Right atrium auricular region (tissue), 2 donors: ENCODE data around the gene SELPLG. TPM values are rescaled to one million over a fixed set of nuclear protein-coding genes. Genes with fewer than 3 reads are reported as not detected.

ENCODE experiments used
- DNase-seq: peaks from one replicate; pipeline ENCODE4 v3.0.0-alpha.2; 2019; ENCODE audit warnings: low spot score
- H3K27ac ChIP-seq, 2 donors: fragments of 200-600 bp; sonication (generic); 1 replicate in 1 of 2; 2 replicates in 1 of 2; pipeline ENCODE4 v1.5.1; 2016 to 2019
- H3K27me3 ChIP-seq, 2 donors: fragments of 200-600 bp; sonication (generic); one replicate each; pipeline versions ENCODE4 v1.5.1 to v1.6.0; 2017 to 2019
- H3K36me3 ChIP-seq: fragments of 200-600 bp; sonication (generic); one replicate; pipeline ENCODE4 v1.5.1; 2016
- H3K4me1 ChIP-seq, 2 donors: fragments of 200-600 bp; sonication (generic); one replicate each; pipeline versions ENCODE4 v1.5.1 to v1.6.0; 2017 to 2019
- H3K4me3 ChIP-seq, 2 donors: fragments of 200-600 bp; sonication (generic); 1 replicate in 1 of 2; 2 replicates in 1 of 2; pipeline ENCODE4 v1.5.1; 2017 to 2019; ENCODE audit warnings: mild to moderate bottlenecking in 1 of 2, moderate library complexity in 1 of 2
- H3K9me3 ChIP-seq, 2 donors: fragments of 200-600 bp; sonication (generic); one replicate each; pipeline ENCODE4 v1.5.1; 2019
- CTCF ChIP-seq, 2 donors: fragments of 200-600 bp; sonication (generic); IDR thresholded peaks; one replicate each; pipeline ENCODE4 v1.5.1; 2019; ENCODE audit warnings: antibody characterized with exemption in 2 of 2
- total RNA-seq, 2 donors: library from RNA; depleted of rRNA; stranded (reverse); fragments of >200 nt; gene quantifications; one replicate each; pipeline ENCODE4 v1.1.0, GENCODE V29; 2016

Gene SELPLG
- total RNA-seq, 2 donors from 2014 or later: 3.7 to 7.7 TPM

GRCh38 chr12:108603743-108604142 is 30.0 kb downstream of the SELPLG start:
- Histone ChIP-seq H3K9me3 (no peaks in the 10 kb centered on the region), H3K4me1 (no peaks in the 10 kb centered on the region), H3K4me3 (no peak overlapping the region), H3K27ac (no peak overlapping the region), H3K27me3 (no peaks in the 10 kb centered on the region), H3K36me3 (no peaks in the 10 kb centered on the region)
- DNase-seq: no peak
- TF ChIP-seq CTCF (IDR thresholded peaks at IDR 0.05): no peak

DNA sequence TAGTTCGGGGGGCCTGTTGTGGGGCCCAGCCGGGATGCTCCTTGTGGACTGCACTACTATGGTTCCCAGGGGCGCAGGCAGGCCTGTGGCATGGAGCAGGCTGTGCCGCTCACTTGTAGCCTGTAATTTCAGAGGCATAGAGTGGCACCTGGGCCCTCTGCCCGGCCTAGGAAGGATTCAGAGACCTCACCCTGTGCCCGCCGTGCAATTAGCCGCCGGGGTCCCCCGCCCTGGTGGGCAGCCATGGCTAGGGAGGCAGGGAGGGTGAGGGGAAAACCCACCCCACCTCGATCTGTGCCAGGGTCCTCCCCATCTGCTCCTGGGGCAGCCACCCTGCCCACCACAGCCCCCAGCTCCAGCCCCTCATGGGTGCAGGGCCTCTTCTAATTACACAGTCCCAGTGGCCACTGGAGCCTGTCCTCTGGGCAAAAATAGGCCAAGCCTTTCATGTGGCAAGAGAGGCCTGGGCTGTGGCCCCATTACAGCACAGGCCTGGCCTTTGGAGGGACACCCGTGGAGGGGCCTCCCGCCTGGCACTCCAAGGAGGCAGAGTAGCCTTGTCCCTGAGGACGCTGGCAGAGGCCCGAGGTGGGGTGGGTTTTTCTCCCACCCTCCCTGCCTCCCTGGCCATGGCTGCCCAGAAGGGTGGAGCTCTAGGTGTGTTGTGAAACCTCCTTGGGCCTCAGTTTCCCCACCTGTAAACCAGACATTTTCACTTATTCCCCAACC is 30.6 kb downstream of the SELPLG start:
- no peak for TF ChIP-seq CTCF (IDR thresholded peaks at IDR 0.05)
- Histone ChIP-seq H3K4me1 (no peaks in the 10 kb centered on the region), H3K4me3 (no peak overlapping the region), H3K36me3 (no peaks in the 10 kb centered on the region), H3K9me3 (no peaks in the 10 kb centered on the region), H3K27ac (no peak overlapping the region), H3K27me3 (no peaks in the 10 kb centered on the region)
- DNase-seq: no peak

DNA sequence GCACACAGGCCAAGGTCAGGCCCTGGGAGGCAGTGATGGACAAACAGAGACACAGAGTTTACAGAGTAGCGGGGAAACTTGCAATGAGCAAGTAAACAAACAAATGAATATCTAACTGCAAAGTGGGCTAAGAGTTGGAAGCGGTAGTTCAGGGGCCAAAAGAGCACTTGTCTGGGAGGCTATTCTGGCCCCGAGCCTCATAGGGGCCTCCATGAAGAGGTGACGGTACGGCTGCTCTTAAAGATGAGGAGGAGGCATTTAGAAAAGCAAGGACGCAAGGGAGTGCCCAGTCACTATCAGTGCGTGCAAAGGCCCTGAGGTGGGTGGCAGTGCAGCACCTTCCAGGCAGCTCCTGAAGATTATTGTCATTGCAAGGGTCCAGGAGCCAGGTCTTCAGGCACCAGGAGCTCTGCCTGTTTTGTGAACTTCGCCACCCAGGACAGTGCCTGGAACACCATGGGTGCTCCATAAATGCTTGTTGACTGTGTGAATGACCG is 31.4 kb downstream of the SELPLG start:
- no peak for TF ChIP-seq CTCF (IDR thresholded peaks at IDR 0.05)
- no peak for DNase-seq

DNA sequence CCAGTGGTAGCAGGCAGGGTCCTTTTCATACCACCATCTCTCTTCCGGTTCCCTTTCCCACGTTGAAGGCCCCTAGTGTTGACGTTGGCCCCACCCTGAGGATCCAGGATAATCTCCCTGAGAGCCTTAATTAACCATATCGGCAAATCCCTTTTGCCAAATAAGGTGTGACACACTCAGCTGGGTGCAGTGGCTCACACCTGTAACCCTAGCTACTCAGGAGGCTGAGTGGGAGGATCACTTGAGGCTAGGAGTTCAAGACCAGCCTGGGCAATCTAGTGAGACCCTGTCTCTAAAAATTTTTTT is 33.0 kb downstream of the SELPLG start:
- Histone ChIP-seq H3K4me1 (peaks cover 0 to 13% of the 10 kb centered on the region in 2 donors), H3K27ac (no peak overlapping the region), H3K9me3 (no peaks in the 10 kb centered on the region), H3K27me3 (no peaks in the 10 kb centered on the region), H3K36me3 (no peaks in the 10 kb centered on the region), H3K4me3 (no peak overlapping the region)
- no peak for TF ChIP-seq CTCF (IDR thresholded peaks at IDR 0.05)
- no peak for DNase-seq

More for the DNA sequence above, 31.4 kb downstream of the SELPLG start:
- no peaks in the 10 kb centered on the region for H3K9me3 ChIP-seq
- no peaks in the 10 kb centered on the region for H3K36me3 ChIP-seq
- H3K4me3 ChIP-seq: no peak overlapping the region
- H3K4me1 ChIP-seq: peaks cover 0 to 6% of the 10 kb centered on the region in 2 donors
- H3K27ac ChIP-seq: no peak overlapping the region
- no peaks in the 10 kb centered on the region for H3K27me3 ChIP-seq

GRCh38 chr12:108599948-108600701 is 33.6 kb downstream of the SELPLG start:
- H3K9me3 ChIP-seq: no peaks in the 10 kb centered on the region
- H3K36me3 ChIP-seq: no peaks in the 10 kb centered on the region
- H3K4me3 ChIP-seq: no peak overlapping the region
- H3K4me1 ChIP-seq: peaks cover 0 to 13% of the 10 kb centered on the region in 2 donors
- no peak for DNase-seq
- TF ChIP-seq CTCF (IDR thresholded peaks at IDR 0.05): no peak
- H3K27ac ChIP-seq: no peak overlapping the region
- no peaks in the 10 kb centered on the region for H3K27me3 ChIP-seq
